Measurements from ENCODE around the gene BUB3.

BUB3 gene

DNA sequence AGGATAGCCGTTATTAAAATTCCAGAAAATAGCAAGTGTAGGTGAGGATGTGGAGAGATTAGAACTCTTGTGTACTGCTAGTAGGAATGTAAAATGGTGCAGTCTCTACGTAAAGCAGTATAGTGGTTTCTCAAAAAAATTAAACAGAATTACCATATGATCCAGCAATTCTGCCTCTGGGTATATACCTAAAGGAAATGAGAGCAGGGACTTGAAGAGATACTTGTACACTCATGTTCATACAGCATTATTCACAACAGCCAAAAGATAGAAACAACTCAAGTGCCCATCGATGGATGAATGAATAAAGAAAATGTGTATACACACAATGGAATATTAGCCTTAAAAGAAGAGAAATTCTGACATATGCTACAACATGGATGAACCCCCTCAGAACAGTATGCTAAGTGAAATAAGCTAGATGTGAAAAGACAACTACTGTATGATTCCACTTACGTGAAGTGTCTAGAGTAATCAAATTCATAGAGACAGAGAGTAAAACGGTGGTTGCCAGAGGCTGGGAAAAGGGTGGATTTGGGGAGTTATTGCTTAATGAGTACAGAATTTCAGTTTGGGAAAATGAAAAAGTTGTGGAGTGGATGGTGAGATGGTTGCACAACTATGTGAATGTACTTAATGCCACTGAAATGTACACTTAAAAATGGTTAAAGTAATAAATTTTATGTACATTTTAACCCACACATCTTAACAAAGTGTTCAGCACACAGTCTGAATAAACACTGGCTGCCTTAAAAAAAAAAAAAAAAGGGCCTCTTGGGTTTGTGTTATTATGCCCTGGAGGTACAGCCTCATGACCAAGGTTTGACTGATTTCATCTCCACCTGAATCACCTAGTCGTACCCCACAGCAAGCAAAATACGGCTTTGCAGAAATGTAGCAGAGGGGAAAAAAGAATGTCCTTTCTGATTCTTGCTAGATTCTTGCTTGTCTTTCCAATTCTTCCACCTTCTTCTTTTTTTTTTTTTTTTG is 26.2 kb downstream of the BUB3 start:
- in situ Hi-C loops (cut with MboI; ENCODE audit: low sequenced_read_pairs) = no loop called here
- Histone ChIP-seq H3K4me1 (no peaks in the 10 kb centered on the region), H3K9me3 (0 out of 2 replicates have a peak, but pooled peaks cover 3% of the 10 kb centered on the region), H3K27me3 (ENCODE audit: low read depth) (no peaks in the 10 kb centered on the region), H3K36me3 (replicated peaks) (peaks cover 11% of the 10 kb centered on the region), H3K4me3 (no peak overlapping the region)
- DNase-seq (ENCODE audit: low spot score in 2 of 2) = no peak

DNA sequence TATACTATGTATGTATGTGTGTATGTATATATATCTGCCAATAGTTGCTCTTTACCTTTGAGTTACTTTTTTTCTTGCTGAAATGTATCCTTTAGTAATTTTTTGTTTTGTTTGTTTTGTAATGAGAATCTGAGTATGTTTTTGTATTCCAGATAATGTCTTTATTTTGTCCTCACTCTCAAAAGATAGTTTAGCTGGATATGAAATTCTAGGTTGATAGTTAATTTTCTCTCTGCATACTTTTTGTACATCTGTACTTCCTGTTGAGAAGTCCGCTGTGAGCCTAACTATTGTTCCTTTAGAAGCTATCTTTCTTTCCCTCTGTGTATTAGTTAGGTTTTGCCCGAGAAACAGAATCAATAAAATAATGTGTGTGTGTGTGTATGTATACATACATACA is 29.5 kb downstream of the BUB3 start:
- H3K36me3 ChIP-seq (replicated peaks) = no peaks in the 10 kb centered on the region
- no peak overlapping the region for H3K4me3 ChIP-seq
- no peak for DNase-seq (ENCODE audit: low spot score in 2 of 2)
- H3K9me3 ChIP-seq = 0 out of 2 replicates have a peak, but pooled peaks cover 3% of the 10 kb centered on the region
- H3K27me3 ChIP-seq (ENCODE audit: low read depth) = no peaks in the 10 kb centered on the region
- in situ Hi-C loops (cut with MboI; ENCODE audit: low sequenced_read_pairs) = no loop called here
- no peaks in the 10 kb centered on the region for H3K4me1 ChIP-seq

DNA sequence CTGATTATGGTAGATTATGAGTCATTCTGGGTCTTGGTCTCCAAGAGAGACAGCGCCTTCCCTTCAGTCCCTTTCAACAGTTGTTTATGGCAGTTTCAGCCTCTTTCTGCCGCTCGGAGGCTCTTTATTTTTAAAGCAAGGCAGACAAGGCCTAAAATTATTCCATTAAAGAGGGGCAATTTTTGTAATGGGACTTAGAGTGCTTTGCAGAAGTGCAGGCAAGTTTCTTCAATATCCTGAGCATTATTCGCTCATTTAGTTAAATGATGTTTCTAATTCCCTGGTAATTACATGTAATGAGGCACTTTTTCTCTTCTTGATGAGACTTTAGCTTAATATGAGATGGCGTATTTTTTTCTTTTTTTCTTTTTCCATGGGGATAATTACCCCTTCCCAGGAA is 33.6 kb downstream of the BUB3 start:
- DNase-seq (ENCODE audit: low spot score in 2 of 2) = no peak
- in situ Hi-C loops (cut with MboI; ENCODE audit: low sequenced_read_pairs) = no loop called here
- H3K4me3 ChIP-seq = no peak overlapping the region
- H3K27me3 ChIP-seq (ENCODE audit: low read depth) = no peaks in the 10 kb centered on the region
- H3K4me1 ChIP-seq = no peaks in the 10 kb centered on the region
- no peaks in the 10 kb centered on the region for H3K9me3 ChIP-seq
- H3K36me3 ChIP-seq (replicated peaks) = no peaks in the 10 kb centered on the region

DNA sequence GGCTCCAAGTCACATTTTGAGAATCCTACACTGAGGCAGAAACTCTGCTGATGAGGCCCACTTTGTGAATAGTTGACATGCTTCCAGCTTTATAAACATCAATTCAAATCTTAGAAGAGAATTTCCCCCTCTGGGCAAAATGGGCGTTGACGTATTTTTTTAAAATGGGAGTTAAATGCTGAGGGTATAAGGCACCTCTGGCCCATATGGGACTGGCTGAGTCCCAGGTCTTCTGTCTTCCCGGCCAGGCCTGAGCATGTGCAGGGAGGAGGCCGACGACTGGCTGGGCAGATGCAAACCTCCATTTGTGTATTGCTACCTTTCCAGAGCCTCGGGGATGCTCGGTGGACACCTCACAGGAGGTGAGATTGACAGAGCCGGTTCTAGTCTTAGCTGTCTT is 37.7 kb downstream of the BUB3 start:
- Histone ChIP-seq H3K36me3 (replicated peaks) (no peaks in the 10 kb centered on the region), H3K4me1 (no peaks in the 10 kb centered on the region), H3K9me3 (no peaks in the 10 kb centered on the region), H3K27me3 (ENCODE audit: low read depth) (no peaks in the 10 kb centered on the region), H3K4me3 (no peak overlapping the region)
- in situ Hi-C loops (cut with MboI; ENCODE audit: low sequenced_read_pairs) = no loop called here
- DNase-seq (ENCODE audit: low spot score in 2 of 2) = no peak

DNA sequence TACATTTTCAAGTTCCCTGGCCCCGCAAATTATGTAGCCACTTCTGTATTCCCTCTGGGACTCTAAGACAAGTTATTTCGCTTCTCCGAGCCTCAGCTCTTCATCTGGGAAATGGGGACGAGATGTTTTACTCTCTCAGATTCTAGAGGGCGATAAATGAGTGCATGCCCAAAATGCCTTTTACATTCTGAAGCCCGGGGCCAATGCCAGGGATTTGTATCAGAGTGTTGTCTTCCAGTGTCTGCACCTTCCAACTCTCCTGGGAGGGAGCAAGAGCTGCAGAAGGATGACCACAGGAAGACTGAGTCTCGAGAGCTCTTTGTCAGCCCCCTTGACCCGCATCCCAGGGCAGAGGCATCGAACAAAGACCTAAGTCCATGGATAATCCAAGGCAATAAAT is 39.9 kb downstream of the BUB3 start:
- Histone ChIP-seq H3K4me3 (no peak overlapping the region), H3K9me3 (no peaks in the 10 kb centered on the region), H3K4me1 (no peaks in the 10 kb centered on the region), H3K36me3 (replicated peaks) (no peaks in the 10 kb centered on the region), H3K27me3 (ENCODE audit: low read depth) (no peaks in the 10 kb centered on the region)
- no peak for DNase-seq (ENCODE audit: low spot score in 2 of 2)
- in situ Hi-C loops (cut with MboI; ENCODE audit: low sequenced_read_pairs) = no loop called here

GRCh38 chr10:123200531-123200930 is 46.3 kb downstream of the BUB3 start:
- in situ Hi-C loops (cut with MboI; ENCODE audit: low sequenced_read_pairs) = no loop called here
- DNase-seq (ENCODE audit: low spot score in 2 of 2) = no peak
- no peak overlapping the region for H3K4me3 ChIP-seq
- H3K9me3 ChIP-seq = no peaks in the 10 kb centered on the region
- no peaks in the 10 kb centered on the region for H3K4me1 ChIP-seq
- no peaks in the 10 kb centered on the region for H3K27me3 ChIP-seq (ENCODE audit: low read depth)
- no peaks in the 10 kb centered on the region for H3K36me3 ChIP-seq (replicated peaks)

DNA sequence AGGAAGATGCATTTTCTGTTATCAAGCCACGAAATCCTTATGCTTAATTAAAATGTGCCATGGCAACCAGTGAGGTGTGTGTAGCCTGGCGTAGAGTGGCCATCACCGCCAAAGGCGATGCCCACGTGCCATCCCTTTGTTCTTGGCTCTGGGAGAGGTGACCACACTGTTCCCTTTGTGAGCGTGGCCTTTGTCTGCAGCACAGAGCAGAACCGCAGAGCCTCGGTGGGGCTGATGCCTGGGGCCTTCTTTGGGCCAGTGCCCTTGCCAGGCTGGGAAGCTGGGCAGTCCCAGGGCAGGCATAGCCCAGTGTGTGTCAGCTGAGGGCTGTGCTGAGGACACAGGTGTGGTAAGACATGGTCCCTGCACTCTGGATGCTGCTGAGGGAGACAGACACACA is 48.3 kb downstream of the BUB3 start:
- no peak for DNase-seq (ENCODE audit: low spot score in 2 of 2)
- Histone ChIP-seq H3K4me3 (no peak overlapping the region), H3K27me3 (ENCODE audit: low read depth) (no peaks in the 10 kb centered on the region), H3K9me3 (no peaks in the 10 kb centered on the region), H3K36me3 (replicated peaks) (no peaks in the 10 kb centered on the region), H3K4me1 (no peaks in the 10 kb centered on the region)
- in situ Hi-C loops (cut with MboI; ENCODE audit: low sequenced_read_pairs) = no loop called here

DNA sequence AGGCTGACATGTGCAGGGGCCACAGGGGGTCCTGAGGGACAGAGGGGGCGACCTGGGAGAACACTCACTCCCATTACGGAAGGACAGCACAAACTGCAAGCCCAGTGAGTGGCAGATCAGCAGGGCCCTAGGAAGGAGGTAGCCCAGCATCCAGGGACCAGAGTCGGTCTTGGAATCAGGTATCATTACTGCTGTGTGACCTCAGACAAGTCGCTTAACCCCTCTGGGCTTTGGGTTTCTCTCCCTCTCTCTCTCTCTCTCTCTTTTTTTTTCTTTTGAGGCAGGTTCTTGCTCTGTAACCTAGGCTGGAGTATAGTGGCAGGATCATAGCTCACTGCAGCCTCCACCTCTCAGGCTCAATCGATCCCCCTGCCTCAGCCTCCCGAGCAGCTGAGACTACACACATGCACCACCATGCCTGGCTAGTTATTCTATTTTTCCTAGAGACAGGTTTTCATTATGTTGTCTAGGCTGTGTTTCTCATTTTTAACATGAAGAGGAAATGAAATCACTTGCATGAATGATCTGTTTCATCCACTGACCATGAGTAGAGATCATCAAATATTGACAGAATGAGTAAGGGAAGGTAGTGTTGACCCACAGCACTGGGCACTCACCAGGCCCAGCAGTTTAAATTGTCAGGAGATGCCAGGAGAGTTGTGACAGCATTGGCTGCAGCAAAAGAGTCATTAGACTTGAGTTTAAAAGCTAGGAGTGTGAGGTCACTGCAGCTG is 49.4 kb downstream of the BUB3 start:
- H3K4me1 ChIP-seq = no peaks in the 10 kb centered on the region
- no peak for DNase-seq (ENCODE audit: low spot score in 2 of 2)
- in situ Hi-C loops (cut with MboI; ENCODE audit: low sequenced_read_pairs) = no loop called here

GRCh38 chr10:123204127-123204461 is 49.9 kb downstream of the BUB3 start:
- no peaks in the 10 kb centered on the region for H3K4me1 ChIP-seq
- no peaks in the 10 kb centered on the region for H3K9me3 ChIP-seq
- no peaks in the 10 kb centered on the region for H3K36me3 ChIP-seq (replicated peaks)
- DNase-seq (ENCODE audit: low spot score in 2 of 2) = no peak
- no peak overlapping the region for H3K4me3 ChIP-seq
- no peaks in the 10 kb centered on the region for H3K27me3 ChIP-seq (ENCODE audit: low read depth)
- in situ Hi-C loops (cut with MboI; ENCODE audit: low sequenced_read_pairs) = no loop called here

More for the DNA sequence above, 49.4 kb downstream of the BUB3 start:
- no peaks in the 10 kb centered on the region for H3K27me3 ChIP-seq (ENCODE audit: low read depth)
- no peak overlapping the region for H3K4me3 ChIP-seq
- H3K9me3 ChIP-seq = no peaks in the 10 kb centered on the region
- H3K36me3 ChIP-seq (replicated peaks) = no peaks in the 10 kb centered on the region

GRCh38 chr10:123205041-123205440 is 50.8 kb downstream of the BUB3 start:
- Histone ChIP-seq H3K27me3 (ENCODE audit: low read depth) (no peaks in the 10 kb centered on the region), H3K36me3 (replicated peaks) (no peaks in the 10 kb centered on the region), H3K9me3 (no peaks in the 10 kb centered on the region), H3K4me3 (no peak overlapping the region), H3K4me1 (no peaks in the 10 kb centered on the region)
- in situ Hi-C loops (cut with MboI; ENCODE audit: low sequenced_read_pairs) = no loop called here
- no peak for DNase-seq (ENCODE audit: low spot score in 2 of 2)

GRCh38 chr10:123212063-123212462 is 57.9 kb downstream of the BUB3 start:
- no peak overlapping the region for H3K4me3 ChIP-seq
- no peaks in the 10 kb centered on the region for H3K9me3 ChIP-seq
- no peaks in the 10 kb centered on the region for H3K4me1 ChIP-seq
- H3K36me3 ChIP-seq (replicated peaks) = no peaks in the 10 kb centered on the region
- H3K27me3 ChIP-seq (ENCODE audit: low read depth) = no peaks in the 10 kb centered on the region
- in situ Hi-C loops (cut with MboI; ENCODE audit: low sequenced_read_pairs) = no loop called here
- DNase-seq (ENCODE audit: low spot score in 2 of 2) = no peak

GRCh38 chr10:123212640-123213039 is 58.4 kb downstream of the BUB3 start:
- no peaks in the 10 kb centered on the region for H3K27me3 ChIP-seq (ENCODE audit: low read depth)
- H3K9me3 ChIP-seq = no peaks in the 10 kb centered on the region
- in situ Hi-C loops (cut with MboI; ENCODE audit: low sequenced_read_pairs) = no loop called here
- no peak for DNase-seq (ENCODE audit: low spot score in 2 of 2)
- no peaks in the 10 kb centered on the region for H3K36me3 ChIP-seq (replicated peaks)
- H3K4me1 ChIP-seq = no peaks in the 10 kb centered on the region
- no peak overlapping the region for H3K4me3 ChIP-seq

DNA sequence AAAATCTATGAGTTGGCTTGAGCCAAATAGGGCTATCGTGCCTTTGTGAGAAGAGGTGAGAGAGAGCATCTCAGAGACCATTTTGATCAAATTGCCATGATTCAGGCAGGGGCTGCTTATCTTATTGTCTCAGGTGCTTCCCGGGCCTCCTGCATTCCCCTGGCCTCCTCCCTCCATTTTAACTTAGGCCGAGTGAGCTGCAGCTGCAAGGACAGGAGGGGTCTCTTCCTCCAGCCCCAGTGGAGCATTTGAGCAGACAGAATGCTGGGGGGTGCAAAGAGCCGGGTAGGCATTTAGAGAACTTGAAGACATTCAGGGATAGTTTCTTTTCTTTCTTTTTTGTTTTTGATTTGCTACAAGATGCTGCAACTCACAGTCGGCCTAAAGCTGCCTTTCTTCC is 59.0 kb downstream of the BUB3 start:
- in situ Hi-C loops (cut with MboI; ENCODE audit: low sequenced_read_pairs) = no loop called here
- DNase-seq (ENCODE audit: low spot score in 2 of 2) = no peak

More for the DNA sequence above, 59.0 kb downstream of the BUB3 start:
- Histone ChIP-seq H3K36me3 (replicated peaks) (no peaks in the 10 kb centered on the region), H3K4me3 (no peak overlapping the region), H3K4me1 (no peaks in the 10 kb centered on the region), H3K9me3 (no peaks in the 10 kb centered on the region), H3K27me3 (ENCODE audit: low read depth) (no peaks in the 10 kb centered on the region)
